Stimulated activated CD4-positive, alpha-beta T cell treated with anti-CD3 and anti-CD28 coated beads, TNF-alpha, amount 100 ng/mL, for 4 hours (primary cell): ENCODE results near the gene TMEM238.

Experiments used
- DNase-seq, 3 experiments: peaks; one replicate each; pipeline ENCODE4 v3.0.0-alpha.2; 2020; ENCODE audit warnings: low read depth in 3 of 3

The TMEM238 gene

DNA sequence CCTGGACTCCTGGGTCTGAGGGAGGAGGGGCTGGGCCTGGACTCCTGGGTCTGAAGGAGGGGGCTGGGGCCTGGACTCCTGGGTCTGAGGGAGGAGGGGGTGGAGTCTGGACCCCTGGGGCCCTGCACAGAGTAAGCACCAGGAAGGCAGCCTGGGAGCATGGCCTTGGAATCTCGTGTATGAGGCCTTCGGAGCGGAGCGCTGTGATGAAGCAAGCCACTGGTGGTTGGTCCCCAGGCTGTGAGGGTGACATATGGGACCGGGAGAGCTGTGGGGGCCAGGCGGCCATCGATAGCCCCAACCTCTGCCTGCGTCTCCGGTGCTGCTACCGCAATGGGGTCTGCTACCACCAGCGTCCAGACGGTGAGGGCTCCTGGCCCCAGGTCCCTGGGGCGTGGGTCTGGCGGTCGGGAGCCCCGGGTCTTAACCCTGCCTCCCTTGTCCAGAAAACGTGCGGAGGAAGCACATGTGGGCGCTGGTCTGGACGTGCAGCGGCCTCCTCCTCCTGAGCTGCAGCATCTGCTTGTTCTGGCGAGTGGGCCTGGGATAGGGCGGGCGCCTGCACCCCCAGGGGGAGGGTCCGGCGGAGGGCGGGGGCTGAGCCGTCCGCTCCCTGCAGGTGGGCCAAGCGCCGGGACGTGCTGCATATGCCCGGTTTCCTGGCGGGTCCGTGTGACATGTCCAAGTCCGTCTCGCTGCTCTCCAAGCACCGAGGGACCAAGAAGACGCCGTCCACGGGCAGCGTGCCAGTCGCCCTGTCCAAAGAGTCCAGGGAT lies 6.5 kb downstream of the TMEM238 start:
- DNase-seq = no peak

DNA sequence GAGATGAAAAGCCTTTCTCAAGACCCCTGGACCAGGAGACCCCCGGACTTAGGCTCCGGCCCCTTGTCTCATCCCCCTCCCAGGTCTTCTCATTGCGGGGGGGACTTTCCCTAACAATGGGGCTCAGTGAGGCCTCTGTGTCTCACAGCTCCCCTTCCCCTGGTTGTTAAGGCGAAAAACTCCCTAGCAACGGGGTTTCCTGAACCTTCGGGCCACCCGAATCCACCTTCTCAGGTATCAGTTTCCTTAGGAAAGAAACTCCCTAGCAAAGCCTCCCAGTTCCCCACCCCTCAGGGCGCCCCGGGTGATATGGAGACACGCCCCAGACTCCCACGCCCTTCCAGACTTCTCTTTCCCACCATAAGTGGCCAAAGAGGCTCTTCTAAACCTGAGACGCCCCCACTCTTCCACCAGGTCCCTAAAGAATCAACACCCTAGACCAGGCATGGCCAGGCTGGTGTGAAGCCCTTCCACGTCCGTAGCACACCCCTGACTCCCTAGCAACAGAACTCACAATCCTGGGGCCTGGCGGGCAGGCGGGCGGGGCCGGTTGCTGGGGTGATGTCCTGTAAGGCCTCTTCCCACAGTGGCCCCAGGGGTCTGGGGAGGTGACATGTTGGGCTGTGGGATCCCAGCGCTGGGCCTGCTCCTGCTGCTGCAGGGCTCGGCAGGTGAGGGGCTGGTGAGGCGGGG lies 7.7 kb downstream of the TMEM238 start, which contains the start of gene TMEM190:
TMEM190 (plus strand) TSS at position 586 of the 693 bp plus-strand sequence; CDS start at position 614, 28 bp downstream.
- no peak for DNase-seq

DNA sequence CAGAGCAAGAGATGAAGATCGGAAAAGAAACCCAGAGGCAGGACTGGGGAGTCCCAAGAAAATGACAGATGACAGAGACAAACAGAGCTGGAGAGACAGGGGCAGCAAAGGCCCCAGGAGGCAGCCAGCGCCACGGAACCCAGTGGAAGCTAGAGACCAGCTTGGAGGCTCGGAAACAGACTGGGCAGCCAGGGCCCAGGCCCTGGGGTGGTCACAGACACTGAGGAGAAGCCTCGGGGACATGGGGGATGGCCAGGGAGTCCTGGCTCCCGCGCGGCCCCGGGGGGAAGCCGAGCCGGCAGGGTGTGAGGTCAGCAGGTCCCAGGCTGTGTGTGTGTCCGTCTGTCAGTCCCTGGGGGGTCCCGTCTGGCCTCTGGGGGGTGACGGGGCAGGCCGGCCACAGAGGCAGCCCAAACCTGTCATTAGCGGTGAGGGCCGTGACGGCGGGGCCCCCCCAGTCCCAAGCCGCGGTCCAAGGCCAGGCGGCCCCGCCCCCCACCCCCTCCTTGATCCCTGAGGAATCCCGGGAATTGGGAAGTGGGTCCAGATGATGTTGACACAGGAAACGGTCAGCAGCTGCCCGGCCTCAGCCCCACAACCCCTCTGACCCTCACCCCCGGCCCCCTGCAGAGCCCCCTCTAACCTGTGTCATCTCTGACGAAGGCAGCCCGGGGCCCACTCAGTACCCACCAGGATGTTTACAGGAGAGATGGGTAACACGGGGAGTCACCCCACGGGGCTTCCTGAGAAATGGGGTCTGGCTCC lies 9.9 kb downstream of the TMEM238 start:
- no peak for DNase-seq

DNA sequence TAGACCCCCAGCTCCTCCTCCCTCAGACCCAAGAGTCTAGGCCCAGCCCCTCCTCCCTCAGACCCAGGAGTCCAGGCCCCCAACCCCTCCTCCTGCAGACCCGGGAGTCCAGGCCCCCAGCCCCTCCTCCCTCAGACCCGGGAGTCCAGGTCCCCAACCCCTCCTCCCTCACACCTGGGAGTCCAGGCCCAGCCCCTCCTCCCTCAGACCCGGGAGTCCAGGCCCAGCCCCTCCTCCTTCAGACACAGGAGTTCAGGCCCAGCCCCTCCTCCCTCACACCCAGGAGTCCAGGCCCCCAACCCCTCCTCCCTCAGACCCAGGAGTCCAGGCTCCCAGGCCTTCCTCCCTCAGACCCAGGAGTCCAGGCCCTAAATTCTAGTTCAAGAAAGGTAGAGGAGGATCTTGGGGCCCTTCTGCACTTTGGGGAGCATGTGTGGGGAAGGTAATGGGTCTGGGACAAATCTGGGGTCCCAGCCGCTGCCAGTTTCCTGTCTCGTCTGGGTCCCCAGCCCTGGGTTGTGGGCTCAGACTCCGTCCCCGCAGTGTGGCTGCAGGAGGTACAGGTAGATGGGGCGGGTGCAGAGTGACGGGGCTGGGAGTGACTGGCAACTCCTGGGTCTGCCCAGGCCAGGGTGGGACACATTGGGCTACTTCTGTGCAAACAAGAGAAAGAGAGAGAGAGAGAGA lies 10.6 kb downstream of the TMEM238 start:
- DNase-seq = no peak

DNA sequence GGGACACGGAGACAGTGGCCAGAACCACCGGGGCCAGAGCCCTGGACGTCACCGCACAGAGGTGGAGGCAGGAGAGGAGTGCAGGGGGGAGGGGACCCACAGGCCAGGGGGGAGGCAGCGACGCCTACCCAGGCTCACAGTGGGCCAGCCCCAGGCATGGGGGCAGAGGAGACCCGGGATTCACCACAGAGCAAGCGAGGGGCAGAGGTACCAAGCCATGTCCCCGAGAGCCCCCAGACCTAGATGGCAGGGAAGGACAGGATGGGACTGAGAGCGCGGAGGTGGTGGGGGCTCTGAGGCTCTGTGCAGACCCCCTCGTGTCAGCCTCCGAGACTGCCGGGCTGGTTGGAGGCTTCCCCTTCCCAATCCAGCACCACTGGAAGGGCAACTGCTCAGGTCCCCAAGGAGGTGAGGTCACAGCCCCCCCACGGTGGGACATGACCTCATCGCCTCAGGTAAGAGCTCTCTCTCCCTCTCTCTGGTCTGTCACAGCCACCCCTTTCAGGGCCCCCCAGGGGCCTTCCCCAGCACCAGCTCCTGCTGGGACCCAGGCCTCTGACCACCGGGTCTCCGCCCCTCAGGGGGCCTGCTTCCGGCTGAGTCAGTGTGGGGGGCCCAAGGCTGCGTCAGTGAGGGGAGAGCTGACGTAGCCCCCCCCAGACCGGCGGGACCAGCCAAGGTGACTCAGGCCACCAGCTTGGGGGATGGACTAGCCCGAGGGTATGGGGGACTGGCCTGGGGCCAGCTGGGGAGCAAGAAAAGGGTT lies 11.6 kb downstream of the TMEM238 start:
- no peak for DNase-seq

DNA sequence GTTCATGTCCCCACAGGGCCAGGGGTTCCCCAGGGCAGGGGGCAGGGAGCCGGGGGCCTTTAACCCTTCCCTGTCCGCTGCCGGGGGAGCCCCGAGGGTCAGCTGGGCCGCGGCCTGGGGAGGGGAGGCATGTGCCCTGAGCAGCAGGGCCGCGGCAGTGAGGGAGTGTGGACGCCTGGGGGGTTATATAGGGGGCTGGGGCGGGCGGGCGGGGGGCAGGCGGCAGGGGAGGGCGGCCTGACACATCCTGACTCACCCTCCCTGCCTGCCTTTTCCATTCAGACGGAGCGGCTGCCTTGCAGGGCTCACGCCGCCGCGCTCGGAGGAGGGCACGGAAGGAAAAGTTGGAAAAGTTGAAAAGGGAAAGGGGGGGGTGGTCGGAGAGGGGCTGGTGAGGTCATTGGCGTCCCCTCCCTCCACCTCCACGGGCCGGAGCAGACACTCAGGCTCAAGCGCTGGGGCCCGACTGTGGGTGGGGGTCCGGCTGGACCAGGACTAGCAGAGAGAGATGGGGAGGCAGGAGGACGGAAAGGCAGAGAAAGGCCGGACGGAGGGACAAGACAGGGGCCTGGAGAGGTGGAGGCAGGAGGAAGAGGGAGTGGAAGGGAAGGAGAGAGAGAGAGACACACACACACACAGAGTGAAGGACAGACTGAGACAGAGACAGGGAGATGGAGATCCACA lies 13.6 kb downstream of the TMEM238 start, which contains the start of gene IL11:
IL11 (minus strand) TSS at position 159 of the 684 bp plus-strand sequence; CDS start at position 6, 153 bp downstream.
- no peak for DNase-seq

DNA sequence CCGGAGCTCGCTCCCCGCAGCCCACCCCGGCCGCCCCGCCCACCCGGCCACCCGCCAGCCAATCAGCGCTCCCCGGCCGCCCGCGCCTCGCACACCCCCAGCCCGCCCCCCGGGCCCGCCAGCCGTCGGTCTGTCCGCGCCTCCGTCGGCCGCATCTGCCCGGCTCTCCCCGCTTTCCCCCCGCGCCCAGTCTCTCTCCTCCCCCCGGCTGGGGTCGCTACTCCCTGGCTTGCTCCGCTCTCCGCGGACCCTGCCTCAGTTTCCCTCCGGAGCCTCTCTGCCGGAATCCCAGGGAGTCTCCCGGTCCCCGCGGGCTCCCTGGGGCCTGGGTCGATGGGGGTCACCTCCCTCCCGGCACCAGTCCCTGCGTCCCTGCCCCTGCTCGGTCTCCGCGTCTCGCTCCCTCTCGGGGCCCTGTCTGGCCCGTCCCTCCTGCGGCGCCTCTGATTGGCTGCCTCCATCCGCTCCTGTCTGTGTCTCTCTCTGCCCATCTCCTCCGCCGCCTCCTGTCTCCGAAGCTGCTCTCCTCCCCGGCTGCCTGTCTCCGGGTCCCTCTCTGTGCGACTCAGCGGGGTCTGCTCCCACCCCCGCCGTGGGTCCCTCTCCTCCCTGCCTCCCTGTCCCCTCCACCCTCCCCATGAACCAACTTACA lies 14.3 kb downstream of the TMEM238 start:
- DNase-seq = no peak

DNA sequence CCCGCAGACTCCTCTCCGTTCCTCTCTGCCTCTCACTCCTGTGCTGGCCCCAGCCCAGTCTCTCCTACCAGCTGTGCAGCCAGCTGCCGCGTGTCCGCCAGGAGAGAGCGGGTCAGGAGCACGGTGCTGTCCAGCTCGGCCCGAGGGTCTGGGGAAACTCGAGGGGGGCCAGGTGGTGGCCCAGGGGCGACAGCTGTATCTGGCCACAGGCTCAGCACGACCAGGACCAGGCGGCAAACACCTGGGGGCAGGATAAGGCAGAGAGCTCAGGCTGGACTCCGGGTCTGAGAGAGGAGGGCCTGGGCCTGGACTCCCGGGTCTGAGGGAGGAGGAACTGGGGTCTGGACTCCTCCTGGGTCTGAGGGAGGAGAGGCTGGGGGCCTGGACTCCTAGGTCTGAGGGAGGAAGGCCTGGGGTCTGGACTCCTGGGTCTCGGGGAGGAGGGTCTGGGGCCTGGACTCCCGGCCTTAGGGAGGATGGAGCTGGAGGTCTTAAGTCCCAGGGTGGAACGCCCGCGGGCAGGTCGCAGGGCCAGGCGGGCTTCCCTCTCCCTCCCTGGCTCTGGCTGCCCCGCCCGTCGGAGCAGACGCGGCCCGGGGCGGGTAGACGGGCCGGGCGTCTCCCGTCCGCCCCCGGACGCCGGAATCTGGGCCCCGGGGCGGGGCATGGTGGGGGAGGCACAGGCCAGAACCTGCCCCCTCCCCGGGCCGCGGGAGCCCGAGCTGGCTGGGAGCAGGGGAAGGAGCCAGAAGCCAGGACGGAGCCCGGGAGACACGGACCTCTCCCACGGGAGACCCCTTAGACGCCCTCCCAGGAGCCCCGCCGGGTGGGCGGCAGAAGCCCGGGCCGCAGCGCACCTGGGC lies 15.2 kb downstream of the TMEM238 start:
- DNase-seq = no peak

DNA sequence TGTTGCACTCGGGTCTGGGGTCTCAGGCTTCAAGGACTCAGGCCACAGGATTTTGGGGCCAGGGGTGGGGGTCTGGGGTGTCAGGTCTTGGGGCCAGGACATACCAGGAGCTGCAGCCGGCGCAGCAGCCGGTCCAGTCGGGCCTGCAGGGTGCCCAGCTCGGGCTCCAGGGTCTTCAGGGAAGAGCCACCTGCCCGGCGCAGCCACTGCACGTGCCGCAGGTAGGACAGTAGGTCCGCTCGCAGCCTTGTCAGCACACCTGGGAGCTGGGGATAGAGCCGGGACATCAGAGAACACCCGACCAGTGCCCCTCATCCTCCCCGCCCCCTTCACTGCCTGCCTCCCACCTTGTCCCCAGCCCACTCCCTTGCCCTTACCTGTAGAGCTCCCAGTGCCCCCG lies 16.0 kb downstream of the TMEM238 start:
- no peak for DNase-seq

DNA sequence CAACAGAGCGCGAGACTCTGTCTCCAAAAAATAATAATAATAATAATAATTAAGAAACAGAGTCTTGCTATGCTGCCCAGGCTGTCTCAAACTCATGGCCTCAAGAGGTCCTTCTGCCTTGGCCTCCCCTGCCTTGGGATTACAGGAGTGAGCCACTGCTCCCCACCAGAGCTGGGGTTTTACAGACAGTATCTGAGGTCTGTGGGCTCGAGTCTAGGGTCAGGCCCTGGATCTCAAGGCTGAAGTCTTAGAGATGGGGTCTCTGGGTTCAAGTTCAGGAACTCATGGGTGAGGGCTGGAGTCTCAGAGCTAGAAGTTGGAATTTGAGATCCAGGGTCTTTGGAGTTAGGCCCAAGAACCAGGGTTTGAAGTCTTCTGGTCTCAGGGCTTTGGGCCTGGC lies 17.3 kb downstream of the TMEM238 start:
- no peak for DNase-seq

DNA sequence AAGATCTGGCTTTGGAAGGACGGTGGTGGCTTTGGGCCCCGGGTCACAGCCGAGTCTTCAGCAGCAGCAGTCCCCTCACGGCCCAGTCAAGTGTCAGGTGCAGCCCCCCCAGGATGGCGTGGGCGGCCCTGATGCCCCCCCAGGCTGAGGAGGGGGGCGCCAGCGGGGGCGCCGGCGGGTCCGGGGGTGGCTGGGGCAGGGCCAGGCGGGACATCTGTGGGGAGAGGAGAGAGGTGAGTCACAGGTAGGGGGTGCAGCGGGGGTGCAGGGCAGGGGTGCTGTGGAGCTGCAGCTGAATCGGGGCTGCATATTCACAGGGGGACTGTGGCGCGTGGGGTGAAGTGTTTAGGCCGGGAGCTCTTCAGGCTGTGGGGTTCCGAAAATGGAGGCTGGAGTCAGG lies 18.1 kb downstream of the TMEM238 start:
- DNase-seq = no peak

DNA sequence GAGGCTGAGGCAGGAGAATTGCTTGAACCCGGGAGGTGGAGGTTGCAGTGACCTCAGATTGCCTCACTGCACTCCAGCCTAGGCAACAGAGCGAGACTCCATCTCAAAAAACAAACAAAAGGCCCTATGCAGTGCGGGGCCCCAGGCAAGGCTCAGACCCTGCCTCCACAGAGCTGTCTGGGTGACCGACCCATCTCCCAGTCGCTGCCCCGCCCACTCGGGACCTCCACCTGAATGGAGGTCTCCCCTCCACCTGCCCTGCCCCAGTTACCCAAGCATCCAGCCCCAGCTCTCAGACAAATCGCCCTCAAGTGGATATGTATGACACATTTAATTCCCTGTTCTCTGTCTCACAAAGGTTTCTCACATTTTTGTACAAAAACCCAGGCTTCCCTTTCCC lies 18.8 kb downstream of the TMEM238 start:
- DNase-seq = no peak

DNA sequence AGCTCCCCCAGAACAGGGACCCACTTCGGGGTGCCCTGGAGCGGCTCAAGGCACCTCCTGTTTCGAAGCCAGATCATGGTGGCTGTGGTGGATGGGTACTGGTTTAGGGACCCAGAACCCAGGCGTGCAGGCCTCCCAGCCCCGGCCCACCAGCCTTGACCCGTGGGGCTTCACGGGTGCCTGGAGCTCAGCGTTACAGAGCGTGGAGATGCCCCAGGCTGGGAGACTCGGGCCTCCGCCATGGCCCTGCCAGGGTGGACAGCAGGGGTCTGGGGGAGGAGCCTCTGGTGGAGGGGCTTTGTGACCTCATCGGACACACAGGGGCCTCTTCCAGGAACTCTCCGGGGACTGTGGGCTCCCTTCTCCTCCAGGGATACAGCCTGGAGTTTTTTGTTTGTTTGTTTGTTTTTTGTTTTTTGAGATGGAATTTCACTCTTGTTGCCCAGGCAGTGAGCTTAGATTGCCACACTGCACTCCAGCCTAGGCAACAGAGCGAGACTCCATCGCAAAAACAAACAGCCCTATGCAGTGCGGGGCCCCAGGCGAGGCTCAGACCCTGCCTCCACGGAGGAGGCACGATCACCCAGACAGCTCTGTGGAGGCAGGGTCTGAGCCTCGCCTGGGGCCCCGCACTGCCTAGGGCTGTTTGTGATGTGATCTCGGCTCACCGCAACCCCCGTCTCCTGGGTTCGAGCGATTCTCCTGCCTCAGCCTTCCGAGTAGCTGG lies 20.9 kb downstream of the TMEM238 start, which contains the start of gene GARIN5B:
GARIN5B (minus strand) TSS at position 271 of the 727 bp plus-strand sequence; CDS start at position 77, 194 bp downstream.
- no peak for DNase-seq

DNA sequence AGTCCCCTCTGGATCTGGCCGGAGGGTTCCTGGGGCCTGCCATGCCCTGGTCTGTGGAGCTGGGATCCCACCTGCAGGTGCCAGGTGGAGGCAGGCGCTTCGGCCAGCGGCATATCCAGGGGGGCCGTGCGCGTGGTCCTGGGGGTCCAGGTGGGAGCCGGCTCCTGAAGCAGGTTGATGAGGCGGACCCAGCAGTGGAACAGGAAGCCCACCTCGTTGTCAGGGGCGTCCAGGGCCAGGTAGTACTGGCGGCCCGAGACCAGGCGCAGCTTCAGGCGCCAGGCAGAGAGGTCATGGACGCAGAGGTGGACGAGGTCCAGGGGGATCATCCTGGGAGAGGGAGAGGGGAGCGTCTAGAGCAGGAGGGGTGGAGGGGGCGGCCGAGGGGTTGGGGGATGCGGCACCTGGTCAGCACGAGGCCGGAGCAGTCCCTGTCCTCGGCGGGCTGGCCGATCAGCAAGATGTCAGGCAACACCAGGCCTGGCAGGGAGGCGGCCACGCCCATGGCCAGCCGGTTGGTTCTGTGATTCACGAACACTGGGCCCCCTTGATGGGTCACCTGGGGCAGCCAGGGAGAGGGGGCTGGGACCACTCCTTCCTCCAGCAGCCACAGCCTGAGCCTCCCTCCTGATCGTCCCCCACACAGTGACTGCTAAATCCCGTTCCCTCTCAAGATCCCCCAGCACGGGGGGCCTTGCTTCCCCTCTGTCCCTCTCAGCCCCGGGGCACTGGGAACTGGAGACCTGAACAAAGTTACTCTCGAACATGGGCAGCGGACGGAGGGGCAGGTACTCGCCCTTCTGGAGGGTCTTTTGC lies 21.7 kb downstream of the TMEM238 start:
- DNase-seq = no peak

DNA sequence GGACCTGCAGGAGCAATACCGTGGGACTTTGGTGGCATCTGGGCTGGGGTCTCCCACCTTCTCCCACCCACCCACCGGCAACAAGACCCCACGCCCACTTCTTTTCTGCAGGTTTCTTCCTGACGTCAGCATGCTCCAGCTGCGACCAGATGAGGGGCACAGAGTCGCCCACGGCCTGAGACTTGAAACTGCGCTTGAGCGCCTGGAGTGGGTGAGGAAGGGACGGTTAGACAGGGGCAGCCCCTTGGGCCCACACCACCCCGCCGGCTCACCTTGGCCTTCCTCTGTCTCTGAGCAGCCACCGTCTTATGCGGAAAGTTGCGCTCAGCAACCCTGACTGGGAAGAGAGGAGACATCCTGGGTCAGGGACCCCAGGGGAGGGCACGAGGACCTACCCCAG lies 23.2 kb downstream of the TMEM238 start:
- DNase-seq = no peak

DNA sequence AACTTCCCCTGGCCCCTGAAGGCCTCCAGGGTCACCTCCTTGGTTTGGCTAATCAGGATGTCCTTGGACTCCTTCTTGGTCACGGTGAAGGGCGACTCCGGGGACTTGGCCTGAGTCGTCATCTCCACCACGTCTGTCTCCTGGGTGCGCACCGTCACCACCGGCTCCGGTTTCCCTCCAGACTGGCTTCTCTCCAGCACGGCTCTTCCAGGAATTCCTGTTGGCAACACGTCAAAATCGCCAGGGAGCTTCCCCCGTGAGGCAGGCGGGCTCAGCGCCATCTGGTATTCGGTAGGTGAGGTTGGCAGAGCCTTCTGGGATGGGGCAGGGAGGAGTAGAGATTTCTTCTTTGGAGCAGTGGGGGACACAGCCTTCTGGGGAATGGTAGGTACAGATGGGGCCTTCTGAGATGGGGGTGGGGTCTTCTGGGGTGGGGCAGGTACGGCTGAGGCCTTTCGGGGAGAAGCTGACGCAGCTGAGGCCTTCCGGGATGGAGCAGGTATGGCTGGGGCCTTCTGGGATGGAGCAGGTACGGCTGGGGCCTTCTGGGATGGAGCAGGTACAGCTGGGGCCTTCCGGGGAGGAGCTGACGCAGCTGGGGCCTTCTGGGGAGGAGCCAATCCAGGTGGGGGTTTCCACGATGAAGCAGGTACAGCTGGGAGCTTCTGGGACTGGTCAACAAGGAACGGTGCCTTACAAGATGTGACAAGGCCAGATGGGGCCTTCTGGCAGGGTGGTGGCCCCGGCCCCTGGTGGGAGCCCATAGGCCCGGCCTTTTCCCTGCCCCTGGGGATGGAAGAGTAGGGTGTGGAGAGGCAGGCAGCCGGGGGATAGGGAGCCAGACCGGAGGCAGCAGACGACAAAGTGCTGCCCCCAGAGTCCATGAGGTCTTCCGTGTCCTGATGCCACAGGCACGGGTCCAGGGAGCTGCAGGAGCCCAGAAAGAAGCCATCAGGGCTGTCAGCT lies 24.9 kb downstream of the TMEM238 start:
- no peak for DNase-seq
